HG03103 (cell line): ENCODE data around the gene RTL5.
"Not testable (repeated sequence)": the region's sequence is repeated elsewhere in the genome, so short reads cannot be mapped to it uniquely, and the experiment has no call there.

Source experiments
- ATAC-seq: cut with Tn5 transposase; IDR thresholded peaks from one replicate; pipeline ENCODE4 v1.9.1; 2021; ENCODE audit warnings: low read depth; ENCODE audit not compliant: unreplicated experiment

Gene RTL5

DNA sequence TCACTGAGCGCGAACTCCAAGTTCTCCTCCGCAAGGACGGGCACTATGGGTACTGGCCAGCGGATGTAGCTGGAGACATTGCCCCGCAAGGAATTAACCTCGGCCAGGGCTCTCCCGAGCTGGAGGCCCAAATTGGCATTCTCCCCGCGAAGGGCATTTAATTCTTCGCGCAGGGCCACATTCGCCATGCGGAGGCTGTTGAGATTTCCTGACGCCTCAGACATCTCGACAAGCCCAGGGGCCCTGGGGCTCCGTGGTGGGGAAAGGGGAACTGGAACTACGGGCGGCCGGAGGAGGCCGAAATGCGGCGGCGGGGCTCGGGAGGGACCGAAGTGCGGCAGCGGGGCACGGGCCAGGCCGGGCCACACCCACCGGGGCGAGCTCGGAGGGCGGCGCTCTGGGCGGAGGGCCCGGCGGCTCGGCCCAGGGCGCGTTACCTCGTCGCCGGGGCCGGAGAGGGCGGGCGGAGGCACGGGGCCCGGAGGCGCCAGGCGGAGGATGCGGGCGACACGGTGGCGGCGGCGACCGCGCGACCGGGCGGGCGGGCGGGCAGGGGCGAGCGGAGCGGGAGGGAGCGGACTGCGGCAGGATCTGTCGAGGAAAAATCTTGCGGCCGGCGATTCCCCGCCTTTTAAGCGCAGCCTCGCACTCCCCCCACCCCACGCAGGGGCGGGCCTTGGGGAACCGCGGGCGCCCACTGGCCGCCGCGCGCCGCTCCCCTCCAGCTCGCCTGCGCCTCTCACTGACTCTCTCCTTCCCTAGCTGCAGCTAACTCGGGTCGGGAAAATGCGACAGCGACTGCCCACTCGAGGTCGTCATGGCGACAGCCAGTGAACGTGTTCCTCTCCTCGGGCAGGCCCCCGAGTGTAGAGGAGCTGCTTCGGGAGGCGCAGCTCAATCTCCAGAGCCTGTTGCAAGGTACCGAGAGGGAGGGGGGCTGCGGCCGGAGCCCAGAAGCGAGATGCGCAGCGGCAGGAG lies at the start of gene RTL5:
TSS of gene RTL5 (minus strand) at position 599 of the 978 bp plus-strand sequence.
- peak; percentile 62 for ATAC-seq

DNA sequence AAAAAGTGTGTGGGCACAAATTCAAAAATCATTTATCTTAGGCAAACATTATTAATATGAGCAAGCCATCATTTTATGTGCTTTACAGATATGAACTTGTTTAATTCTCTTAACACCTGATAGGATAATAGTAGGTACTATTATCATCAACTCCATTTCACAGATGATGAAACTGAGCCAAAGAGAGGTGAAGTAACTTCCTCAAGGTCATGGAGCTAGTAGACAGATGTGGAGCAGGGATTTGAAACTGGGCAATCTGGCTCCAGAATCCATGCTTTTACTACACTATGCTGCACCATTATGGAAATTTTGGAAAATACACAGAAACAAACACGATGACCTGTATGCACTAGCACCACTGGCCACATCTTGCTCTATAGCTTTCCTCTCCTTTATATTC lies 48.8 kb upstream of the RTL5 start:
- ATAC-seq, result no peak

DNA sequence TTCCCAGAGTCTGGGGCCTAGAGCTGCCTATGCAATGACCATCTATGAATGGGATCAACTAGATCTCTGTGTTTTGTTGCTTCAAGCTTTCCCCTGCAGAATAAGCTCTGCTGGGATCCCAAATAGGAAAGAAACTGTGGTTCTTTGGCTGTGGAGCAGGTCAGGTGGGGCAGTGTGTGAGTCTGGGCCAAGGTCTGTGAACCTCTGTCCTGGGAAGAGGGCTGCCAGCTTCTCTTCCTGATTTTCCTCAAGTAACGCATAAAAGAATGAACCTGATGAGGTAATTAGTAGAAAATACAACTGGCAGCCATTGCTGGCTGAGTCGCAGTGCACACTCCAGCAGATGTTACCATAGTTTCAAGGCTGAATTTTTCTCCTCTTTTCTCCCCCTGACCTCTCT lies 45.3 kb upstream of the RTL5 start:
- no peak for ATAC-seq

DNA sequence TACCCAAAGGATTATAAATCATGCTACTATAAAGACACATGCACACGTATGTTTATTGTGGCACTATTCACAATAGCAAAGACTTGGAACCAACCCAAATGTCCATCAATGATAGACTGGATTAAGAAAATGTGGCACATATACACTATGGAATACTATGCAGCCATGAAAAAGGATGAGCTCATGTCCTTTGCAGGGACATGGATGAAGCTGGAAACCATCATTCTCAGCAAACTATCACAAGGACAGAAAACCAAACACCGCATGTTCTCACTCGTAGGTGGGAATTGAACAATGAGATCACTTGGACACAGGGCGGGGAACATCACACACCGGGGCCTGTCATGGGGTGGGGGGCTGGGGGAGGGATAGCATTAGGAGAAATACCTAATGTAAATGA lies 44.6 kb upstream of the RTL5 start:
- not testable (repeated sequence) for ATAC-seq

DNA sequence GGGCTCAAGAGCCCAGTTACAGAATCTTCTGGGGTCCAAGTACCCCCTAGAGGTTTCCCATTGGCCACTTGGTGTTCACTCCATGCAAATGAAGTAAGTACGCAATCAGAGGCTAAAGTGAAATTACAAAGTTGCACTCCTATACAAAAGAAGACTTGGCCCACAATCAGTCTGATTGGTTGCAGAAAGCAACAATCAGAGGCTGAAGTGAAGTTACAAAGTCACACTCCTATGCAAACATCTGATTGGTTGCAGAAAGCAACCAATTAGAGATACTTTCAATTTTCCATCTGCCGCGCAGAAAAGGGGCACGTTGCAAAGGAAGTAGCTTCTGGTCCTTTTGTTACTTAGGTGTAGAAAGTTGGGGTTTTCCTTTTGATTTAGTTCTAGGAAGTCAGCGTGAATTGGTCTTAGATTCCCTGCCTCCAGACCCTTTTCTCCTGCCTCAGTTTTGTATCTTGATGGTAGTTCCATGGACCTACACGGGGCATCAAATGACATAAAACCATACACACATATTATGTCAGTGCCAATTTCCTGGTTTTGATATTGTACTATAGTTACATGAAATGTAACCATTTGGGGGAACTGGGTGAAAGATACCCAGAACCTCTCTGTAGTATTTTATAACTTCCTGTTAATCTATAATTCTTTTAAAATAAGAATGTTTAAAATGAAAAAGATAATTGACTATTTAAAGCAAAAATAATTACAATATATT lies 37.5 kb upstream of the RTL5 start:
- ATAC-seq, result no peak

DNA sequence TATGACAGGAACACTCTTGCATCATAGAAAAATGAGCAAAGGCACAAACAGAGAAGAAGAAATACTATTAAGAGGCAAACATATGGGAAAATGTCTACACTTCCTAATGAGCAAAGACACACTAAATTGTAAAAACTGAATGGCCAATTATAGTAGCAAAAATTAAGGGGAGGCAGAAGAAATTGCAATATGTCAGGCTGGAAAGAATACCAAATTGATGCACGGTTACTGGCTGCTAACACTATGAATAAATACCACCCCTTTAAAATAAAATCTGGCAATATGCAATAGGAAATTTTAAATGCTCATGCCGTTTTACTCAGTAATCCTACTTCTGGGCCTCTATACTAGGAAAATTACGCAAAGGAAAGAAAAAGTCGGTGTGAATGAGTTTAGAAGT lies 33.8 kb upstream of the RTL5 start:
- ATAC-seq, result no peak

DNA sequence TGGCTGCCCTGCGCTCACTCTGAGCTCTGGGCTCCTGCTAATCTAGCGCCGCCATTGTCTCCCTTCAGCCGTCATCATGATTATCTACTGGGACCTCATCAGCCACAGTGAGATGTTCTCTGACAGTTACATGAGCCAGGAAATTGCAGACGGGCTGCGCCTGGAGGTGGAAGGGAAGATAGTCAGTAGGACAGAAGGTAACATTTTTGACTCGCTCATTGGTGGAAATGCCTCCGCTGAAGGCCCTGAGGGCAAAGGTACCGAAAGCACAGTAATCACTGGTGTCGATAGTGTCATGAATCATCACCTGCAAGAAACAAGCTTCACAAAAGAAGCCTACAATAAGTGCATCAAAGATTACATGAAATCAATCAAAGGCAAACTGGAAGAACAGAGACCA lies 28.1 kb upstream of the RTL5 start:
- no peak for ATAC-seq

DNA sequence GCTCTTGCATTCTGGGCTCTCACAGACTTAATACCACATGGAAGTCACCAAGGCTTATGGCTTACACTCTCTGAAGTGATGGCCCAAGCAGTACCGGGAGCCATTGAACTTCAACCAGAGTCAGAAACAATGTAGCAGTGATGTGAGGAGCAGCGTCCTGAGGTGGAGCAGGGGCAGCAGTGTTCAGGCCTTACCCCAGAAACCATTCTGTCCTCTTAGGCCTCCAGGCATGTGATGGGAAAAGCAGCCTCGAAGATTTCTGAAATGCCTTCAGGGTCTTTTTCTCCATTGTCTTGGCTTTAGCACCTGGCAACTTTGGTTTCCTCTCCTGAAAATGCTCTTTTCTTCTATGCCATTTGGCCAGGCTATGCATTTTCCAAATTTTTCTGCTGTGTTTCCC lies 27.1 kb upstream of the RTL5 start:
- ATAC-seq, result no peak

DNA sequence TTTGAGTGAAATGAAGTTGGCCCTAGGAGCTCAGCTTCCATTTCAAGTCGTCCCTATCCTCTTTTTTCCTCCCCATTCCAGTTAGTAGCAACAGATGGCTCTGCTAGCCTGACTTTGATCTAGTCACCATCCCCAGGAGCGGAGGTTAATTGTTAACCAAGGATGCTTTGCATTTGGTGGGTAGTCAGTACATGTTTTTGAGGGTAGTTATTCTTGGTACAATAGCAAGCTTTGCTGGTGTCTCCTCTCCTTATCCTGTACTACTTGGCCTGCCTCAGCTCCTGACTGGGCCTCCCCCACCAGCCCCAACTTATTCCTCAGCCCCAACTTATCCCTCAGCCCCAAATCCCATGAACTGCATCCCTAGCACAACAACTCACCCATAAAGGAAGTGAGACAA lies 14.8 kb upstream of the RTL5 start:
- ATAC-seq, result no peak

DNA sequence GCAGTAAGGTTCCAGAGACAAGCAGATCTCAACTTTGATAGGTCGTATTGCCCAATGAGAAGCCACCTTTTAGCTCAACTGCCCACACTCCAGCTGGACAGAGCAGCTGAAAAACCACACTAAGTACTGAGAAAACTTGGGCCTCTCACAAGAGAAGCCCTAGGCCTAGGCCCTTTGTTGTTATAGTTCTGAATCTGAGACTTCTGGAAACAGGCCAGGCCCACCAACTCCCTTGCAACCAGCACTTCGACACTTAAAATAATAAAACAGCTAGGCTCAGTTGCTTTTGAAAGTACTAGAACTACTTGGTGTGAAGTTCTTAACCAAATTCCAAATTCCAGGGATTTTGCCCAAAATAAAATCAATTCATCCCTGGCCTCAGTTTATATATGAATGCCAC lies 13.5 kb upstream of the RTL5 start:
- no peak for ATAC-seq

DNA sequence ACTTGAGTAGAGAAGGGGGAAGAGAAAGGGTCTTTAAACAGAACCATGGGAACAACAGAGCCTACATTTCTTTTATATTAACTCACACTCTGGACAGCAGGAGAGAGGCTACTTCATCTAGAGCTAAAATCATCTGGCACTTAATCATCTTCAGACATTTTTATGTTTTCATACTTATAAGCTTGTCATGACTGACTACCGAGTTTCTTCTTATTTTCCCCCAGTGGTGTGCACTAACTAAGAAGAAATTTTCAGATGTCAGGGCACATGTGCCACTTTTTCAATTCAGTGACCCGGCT lies 11.8 kb upstream of the RTL5 start:
- no peak for ATAC-seq

DNA sequence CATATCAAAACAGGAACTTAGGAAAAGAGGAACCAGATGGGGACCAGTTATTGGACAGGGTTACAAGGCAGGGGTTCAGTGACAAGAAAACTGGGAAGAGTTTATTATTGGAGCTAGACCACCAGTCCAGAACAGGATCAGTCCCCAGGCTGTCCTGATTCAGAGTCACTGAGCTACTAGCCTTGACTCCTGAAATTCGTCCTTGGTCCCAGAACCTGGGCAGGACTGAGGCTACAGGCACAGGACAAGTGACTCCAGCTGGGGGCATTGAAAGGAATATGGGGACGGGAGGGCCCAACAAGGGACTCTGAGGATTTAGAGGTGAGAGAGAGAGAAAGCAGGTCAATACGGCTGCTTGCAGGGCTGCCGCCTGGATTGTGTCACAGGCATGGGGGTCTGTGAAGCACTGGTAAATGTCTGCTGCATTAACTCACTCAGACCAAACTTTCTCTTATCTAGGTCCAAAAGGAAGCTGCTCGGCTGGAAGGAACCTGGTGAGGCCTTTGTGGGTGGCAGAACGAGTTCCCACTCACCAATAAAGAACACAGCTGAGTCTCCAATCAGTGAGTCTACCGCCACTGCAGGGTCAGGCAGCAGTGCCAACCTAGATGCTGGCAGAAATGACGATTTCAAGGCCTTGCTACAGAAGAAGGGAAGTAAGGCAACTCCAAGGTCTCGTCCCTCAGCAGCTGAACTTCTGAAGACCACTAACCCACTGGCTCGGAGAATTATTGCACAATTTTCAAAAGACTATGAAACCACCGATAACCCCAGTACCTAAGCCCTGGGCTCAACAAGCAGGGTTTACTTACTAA lies 11.3 kb upstream of the RTL5 start:
- ATAC-seq, result no peak

DNA sequence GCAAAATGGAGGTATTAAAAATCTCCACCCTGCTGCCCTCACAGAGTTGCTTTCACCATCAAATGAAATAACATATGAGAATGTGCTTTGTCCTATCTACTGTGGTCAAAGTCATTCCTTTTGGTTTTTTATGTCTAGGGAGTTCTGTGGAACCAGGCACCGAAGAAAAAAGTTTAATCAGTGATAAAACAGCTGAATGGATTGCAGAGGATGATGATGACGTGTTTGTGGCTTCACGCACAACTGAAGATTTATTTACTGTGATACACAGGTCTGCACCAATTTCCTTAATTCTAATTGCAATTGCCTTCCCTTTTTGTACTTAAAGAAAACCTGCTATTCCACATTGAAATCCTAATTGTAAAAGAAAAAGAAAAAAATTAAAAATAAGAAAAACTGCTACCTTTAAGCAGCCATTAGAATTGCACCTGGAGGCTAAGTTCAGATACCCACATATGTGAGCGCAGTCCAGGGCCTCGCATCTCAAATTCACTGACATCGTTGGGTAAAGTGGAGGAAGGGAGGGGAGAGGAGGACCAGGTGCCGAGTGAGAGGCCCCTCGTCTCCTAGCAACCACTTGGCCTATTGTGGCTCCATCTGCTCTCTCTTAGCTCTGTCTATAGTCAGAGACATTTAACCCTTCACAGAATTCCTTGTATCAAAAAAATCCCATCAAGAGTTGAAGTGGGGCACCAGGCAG lies 10.5 kb upstream of the RTL5 start:
- ATAC-seq, result no peak

DNA sequence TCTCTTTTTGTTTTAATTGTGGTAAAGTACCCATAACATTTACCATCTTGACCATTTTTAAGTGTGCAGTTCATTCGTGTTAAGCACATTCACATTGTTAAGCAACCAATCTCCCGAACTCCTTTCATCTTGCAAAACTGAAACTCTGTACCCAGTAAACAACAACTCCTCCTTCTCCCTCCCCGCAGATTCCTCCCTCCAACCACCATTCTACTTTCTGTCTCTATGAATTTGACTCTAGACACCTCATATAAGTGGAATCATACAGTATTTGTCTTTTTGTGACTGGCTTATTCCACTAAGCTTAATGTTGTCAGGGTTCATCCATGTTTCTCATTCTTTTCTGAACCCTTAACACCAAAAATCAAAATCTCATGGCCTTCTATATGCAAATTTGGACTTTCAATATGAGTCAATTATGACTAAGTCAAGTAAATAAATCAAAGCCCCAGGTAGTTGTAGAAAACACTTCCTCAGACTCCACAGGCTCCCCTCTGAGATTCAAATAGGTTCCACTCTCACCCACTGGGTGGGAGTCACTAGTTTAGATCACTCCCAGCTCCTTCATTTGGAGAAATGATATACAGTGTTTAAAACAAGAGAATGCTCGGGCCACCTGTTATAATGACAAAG lies 9.8 kb upstream of the RTL5 start:
- ATAC-seq, result peak; percentile 68

DNA sequence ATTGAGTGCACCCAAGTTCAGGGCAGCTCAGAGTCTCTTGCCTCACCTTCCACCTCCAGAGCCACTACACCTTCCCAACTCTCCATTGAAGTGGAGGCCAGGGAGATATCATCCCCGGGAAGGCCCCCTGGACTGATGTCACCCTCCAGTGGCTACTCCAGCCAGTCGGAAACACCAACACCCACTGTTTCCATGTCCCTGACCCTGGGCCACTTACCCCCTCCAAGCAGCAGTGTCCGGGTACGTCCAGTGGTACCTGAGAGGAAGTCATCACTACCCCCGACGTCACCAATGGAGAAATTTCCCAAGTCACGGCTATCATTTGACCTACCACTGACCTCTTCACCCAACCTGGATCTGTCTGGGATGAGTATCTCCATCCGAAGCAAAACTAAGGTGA lies 7.8 kb upstream of the RTL5 start:
- ATAC-seq, result no peak

DNA sequence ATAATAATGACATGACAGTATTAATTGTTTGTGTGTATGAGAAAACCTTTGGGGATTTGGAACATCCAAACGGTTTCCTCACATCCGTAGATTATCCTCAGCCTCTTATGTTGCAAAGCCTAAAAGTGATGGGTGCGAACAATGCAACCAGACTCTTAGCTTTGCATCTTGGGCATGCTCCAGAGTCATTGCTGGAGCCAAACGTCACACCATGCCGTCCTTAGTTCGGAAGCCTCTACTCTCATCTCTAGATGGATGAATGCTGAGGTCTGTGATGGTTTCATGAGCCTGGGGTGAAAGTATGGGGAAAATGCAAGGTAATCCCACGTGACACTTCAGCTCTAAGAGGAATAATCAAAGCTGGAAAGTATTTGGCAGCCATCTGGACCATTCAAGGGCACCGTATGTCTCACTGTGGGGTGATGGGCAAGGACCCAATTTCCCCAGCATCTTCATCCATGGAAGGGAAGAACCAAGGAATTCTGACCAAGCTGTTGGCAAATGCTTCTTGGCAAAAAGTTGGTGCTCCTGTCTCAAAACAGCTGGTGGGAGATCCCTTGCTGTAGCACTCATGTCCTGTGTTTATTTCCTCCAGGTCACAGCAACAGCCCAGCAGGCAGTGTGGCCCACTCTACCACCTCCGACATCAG lies 6.3 kb upstream of the RTL5 start:
- ATAC-seq, result no peak

DNA sequence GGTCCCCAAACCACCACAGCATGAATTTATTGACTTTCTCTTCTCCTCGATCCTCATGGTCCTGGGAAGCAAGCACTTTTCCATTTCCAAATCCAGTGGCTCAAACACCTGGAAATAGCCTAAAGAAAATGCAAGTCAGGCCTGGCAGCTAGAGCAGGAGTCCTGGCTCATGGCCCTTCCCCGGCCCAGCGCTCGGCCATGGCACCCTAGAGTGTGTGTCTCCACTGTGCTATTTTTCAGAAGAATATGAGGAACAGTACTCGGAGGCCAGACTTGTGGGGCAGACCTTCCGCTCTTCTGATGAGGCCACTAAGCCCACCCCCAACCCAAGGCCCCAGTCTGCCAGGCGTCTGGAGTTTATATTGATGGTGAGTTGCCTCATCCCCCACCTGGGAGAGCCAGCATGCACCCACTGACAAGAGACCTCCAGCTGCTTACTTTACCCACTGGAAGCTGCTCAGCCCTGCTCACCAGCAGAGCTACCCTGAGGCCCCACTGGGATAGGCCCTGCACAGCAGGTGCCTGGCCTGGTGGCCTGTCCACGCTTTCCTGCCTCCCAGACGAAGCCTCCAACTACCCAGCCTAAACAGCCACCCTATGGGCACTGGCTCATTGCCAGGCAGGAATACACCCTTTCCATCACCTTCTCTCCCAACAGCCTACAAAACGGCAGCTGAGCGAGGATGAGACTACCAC lies 2.3 kb upstream of the RTL5 start:
- no peak for ATAC-seq

DNA sequence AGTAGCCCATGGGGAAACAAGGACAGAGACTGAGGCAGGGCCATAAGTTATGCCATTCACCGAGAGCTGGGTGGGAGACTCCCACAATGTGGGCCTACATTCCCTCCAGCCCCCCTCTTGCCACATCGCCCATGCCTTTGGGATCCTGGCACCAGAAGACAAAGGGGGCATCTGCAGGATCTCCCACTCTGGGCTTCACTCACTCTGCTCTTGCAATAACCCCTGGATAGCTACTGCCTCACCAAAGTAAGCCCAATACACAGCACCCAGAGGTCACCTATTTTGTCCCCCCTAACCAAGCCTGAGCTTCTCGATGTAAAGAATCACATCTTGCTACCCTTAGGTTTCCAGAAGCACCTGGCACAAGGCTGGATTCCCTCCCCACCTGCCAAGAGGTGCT lies 741 bp upstream of the RTL5 start:
- ATAC-seq, result no peak

DNA sequence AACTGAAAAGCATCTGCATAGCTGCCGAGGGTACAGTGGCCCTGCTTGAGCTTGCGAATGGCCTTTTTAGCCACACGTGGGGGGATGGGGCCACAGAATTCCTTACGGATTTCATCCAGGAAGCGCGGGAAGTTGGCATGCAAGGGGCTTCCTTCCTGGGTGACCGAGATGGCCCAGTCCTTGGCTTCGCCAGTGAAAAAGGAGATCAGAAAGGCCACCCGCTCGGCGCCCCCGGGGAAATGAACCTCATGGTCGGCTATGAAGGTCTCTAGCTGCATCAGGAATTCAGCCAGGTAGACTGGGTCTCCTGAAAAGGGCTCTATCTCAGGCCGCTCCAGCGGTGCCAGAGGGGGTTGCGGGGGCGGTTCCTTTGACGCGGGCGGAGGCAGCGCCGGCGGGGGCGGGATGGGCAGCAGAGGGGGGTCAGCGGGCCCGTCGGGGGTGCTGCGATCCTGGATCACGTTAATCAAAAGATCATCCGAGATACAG lies 909 bp downstream of the RTL5 start:
- ATAC-seq, result no peak
